ENCODE data around the gene AGO1. TPM values are rescaled to one million over a fixed set of nuclear protein-coding genes. Genes with fewer than 3 reads are reported as not detected.

Gene AGO1
- polyA plus RNA-seq, 2 of the 4 experiments (the other 2 are of a cell fraction): 5.6 to 7.0 TPM

- no peak overlapping the region for H3K4me2 ChIP-seq
- POLR2A ChIA-PET: no interaction called here
Measured at GRCh38 chr1:35860696-35861095, 22.3 kb upstream of the AGO1 start.

DNA sequence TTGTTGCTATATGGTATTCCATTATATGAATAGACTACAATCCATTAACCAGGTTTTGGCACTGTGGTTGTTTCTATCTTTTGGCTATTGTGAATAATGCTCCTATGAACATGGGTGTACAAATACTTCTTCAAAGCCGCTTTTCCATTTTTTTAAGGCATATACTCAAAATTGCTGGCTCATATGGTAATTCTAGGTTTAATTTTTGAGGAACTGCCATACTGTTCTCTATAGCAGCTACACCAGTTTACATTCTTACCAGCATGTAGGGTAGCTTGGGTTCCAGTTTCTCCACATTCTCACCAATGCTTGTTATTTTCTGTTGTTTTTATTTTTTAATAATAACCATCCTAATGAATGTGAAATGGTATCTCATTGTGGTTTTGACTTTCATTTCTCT lies 19.9 kb upstream of the AGO1 start:
- FAIRE-seq (no peak), DNase-seq (ENCODE audit: low read depth in 1 of 2, low spot score in 1 of 2) (no peak), ATAC-seq (no peak)
- H3K27ac ChIP-seq: no peak overlapping the region
- 89% methylated on average over 1 of the region's 1 CpG for WGBS (ENCODE audit: missing lambda C conversion rate)
- ChIA-PET CTCF (interaction anchor here (1.4 kb wide), 1 partner anchor 20 kb away, joined by 6 read pairs; the partner anchor contains the start of gene AGO1), POLR2A (no interaction called here)
- no peaks in the 10 kb centered on the region for H3K4me1 ChIP-seq
- TF ChIP-seq, protein P1, sequence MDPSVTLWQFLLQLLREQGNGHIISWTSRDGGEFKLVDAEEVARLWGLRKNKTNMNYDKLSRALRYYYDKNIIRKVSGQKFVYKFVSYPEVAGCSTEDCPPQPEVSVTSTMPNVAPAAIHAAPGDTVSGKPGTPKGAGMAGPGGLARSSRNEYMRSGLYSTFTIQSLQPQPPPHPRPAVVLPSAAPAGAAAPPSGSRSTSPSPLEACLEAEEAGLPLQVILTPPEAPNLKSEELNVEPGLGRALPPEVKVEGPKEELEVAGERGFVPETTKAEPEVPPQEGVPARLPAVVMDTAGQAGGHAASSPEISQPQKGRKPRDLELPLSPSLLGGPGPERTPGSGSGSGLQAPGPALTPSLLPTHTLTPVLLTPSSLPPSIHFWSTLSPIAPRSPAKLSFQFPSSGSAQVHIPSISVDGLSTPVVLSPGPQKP (IDR thresholded peaks at IDR 0.05; ENCODE audit: low read depth, low read length): no peak
- TF ChIP-seq, protein P2, sequence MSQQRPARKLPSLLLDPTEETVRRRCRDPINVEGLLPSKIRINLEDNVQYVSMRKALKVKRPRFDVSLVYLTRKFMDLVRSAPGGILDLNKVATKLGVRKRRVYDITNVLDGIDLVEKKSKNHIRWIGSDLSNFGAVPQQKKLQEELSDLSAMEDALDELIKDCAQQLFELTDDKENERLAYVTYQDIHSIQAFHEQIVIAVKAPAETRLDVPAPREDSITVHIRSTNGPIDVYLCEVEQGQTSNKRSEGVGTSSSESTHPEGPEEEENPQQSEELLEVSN (IDR thresholded peaks at IDR 0.05; ENCODE audit: borderline replicate concordance, low read depth): no peak
- TF ChIP-seq, protein P3, sequence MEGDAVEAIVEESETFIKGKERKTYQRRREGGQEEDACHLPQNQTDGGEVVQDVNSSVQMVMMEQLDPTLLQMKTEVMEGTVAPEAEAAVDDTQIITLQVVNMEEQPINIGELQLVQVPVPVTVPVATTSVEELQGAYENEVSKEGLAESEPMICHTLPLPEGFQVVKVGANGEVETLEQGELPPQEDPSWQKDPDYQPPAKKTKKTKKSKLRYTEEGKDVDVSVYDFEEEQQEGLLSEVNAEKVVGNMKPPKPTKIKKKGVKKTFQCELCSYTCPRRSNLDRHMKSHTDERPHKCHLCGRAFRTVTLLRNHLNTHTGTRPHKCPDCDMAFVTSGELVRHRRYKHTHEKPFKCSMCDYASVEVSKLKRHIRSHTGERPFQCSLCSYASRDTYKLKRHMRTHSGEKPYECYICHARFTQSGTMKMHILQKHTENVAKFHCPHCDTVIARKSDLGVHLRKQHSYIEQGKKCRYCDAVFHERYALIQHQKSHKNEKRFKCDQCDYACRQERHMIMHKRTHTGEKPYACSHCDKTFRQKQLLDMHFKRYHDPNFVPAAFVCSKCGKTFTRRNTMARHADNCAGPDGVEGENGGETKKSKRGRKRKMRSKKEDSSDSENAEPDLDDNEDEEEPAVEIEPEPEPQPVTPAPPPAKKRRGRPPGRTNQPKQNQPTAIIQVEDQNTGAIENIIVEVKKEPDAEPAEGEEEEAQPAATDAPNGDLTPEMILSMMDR (IDR thresholded peaks at IDR 0.05): no peak
- TF ChIP-seq KDM1A (IDR thresholded peaks at IDR 0.05; ENCODE audit: low read depth) (no peak), EHF (CRISPR knock-in tag; IDR thresholded peaks at IDR 0.05) (no peak), ESRRA (IDR thresholded peaks at IDR 0.05; ENCODE audit: borderline replicate concordance, low read length) (no peak)
- no peaks in the 10 kb centered on the region for H3K9me3 ChIP-seq
- no peak overlapping the region for H3K4me2 ChIP-seq
- H3K4me3 ChIP-seq: no peak overlapping the region

More at GRCh38 chr1:35860696-35861095, 22.3 kb upstream of the AGO1 start:
- ATAC-seq (no peak), DNase-seq (ENCODE audit: low read depth in 1 of 2, low spot score in 1 of 2) (no peak), FAIRE-seq (no peak)
- no peaks in the 10 kb centered on the region for H3K9me3 ChIP-seq
- no peak overlapping the region for H3K4me3 ChIP-seq
- WGBS (ENCODE audit: missing lambda C conversion rate): 83% methylated on average over 3 of the region's 3 CpGs
- H3K4me1 ChIP-seq: no peaks in the 10 kb centered on the region
- no peak overlapping the region for H3K27ac ChIP-seq
- CTCF ChIA-PET: interaction anchor here (0.6 kb wide), 1 partner anchor 24 kb away, joined by 3 read pairs; no protein-coding TSS in a partner anchor
- TF ChIP-seq TFCP2L1 (CRISPR knock-in tag; IDR thresholded peaks at IDR 0.05) (no peak), EHF (CRISPR knock-in tag; IDR thresholded peaks at IDR 0.05) (no peak), MAZ (IDR thresholded peaks at IDR 0.05; ENCODE audit: borderline replicate concordance, low read depth, low read length) (no peak), HOXA7 (CRISPR knock-in tag; IDR thresholded peaks at IDR 0.05) (no peak), FOSL2 (IDR thresholded peaks at IDR 0.05) (no peak), FOSL2 (CRISPR knock-in tag; IDR thresholded peaks at IDR 0.05) (no peak), ZNF302 (CRISPR knock-in tag; IDR thresholded peaks at IDR 0.05) (no peak), ZC3H11A (IDR thresholded peaks at IDR 0.05) (no peak), POLR2A (IDR thresholded peaks at IDR 0.05; ENCODE audit: low read length) (no peak), PHF8 (IDR thresholded peaks at IDR 0.05; ENCODE audit: borderline replicate concordance, low read depth) (no peak)
- TF ChIP-seq, protein P3 (IDR thresholded peaks at IDR 0.05): no peak

GRCh38 chr1:35863881-35864625 lies 19.0 kb upstream of the AGO1 start:
- Histone ChIP-seq H3K4me1 (no peaks in the 10 kb centered on the region), H3K9me3 (no peaks in the 10 kb centered on the region), H3K4me3 (no peak overlapping the region), H3K27ac (no peak overlapping the region), H3K4me2 (no peak overlapping the region)
- no peak for FAIRE-seq
- ChIA-PET CTCF (interaction anchor here (1.4 kb wide), 1 partner anchor 19 kb away, joined by 6 read pairs; the partner anchor contains the start of gene AGO1), POLR2A (no interaction called here)
- TF ChIP-seq JUNB (IDR thresholded peaks at IDR 0.05) (no peak), KDM1A (IDR thresholded peaks at IDR 0.05; ENCODE audit: low read depth) (no peak), MYC (IDR thresholded peaks at IDR 0.05; ENCODE audit: borderline replicate concordance, low read length) (no peak), RARB (CRISPR knock-in tag; IDR thresholded peaks at IDR 0.05) (no peak)
- ATAC-seq: no peak
- DNase-seq (ENCODE audit: low read depth in 1 of 2, low spot score in 1 of 2): no peak
- 54% methylated on average over 3 of the region's 3 CpGs for WGBS (ENCODE audit: missing lambda C conversion rate)

Measured in A549 (cell line).